Activated gamma-delta T cell (primary cell): Measurements from ENCODE around the gene LPGAT1.

Experiments used
- DNase-seq: peaks from one replicate; lab custom pipeline; 2025; lab: John Stamatoyannopoulos, UW

The LPGAT1 gene

DNA sequence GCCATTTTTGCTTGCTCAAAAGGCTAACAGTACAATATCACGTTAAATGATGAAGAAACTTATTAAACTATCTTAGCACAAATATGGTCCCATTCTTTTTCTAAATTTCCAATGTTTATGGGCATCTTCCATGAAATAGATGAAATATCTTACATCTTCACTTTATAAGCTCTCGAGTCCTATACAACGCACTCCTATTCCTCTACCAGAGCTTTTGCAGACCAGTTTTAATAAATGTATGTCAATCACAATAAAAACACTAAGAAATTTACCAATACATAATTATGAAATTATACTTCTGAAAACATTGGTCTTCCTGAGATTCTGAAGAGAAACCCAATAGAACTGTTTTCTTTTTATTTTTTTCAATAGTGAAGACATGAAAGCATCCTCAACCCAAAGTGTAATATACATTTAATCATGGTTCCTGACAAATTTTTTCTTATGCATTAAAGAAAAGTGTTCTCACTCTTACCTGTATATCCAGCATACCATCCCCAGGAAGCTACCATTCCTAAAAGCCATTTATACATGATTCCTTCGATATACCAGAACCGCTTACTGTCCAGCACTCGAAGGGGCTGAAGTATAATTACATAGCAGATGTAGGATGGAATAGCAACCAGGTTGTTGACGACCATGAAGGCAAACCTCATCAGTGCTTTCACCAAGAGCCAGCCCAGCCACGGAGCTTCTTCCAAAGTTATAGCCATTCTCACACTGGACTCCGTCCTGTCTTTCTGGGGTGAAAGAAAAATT, 1.8 kb downstream of the LPGAT1 start:
- no peak for DNase-seq

DNA sequence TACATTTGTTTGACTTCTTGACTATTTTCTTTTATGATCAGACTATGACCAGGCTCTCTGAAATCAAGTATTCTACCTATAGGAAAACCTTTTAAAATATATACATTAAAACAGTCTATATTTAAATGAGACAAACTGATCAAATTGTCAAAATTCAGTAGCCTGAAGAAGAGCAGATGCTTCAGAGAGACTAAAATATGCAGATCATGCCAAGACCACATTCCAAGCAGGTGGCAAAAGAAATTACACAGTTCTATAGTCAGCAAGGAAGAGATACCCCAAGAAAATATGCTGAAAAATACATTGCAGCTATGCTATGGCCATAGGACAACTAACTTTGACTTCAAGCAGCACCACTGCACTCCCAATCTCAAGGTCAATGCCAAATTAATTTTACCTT, 3.5 kb downstream of the LPGAT1 start:
- no peak for DNase-seq

DNA sequence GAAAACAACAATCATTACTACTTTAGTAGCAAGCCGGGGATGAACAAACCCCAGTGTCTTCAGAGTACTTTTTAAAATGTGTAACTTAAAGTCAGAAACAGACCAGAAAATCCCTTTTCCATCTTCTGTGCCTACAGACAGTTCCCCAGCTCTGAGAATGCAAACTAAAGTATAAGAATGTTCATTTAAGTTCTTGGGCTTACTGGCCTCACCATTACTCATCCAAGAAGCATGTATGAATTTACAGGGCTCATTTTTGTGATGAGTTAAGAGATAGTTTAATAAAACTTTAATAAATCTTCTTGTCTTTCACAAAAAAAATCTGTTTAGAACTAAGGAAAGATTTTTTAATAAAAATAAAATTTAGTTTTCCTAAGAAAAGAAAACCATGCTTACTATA, 4.6 kb downstream of the LPGAT1 start:
- DNase-seq: no peak

DNA sequence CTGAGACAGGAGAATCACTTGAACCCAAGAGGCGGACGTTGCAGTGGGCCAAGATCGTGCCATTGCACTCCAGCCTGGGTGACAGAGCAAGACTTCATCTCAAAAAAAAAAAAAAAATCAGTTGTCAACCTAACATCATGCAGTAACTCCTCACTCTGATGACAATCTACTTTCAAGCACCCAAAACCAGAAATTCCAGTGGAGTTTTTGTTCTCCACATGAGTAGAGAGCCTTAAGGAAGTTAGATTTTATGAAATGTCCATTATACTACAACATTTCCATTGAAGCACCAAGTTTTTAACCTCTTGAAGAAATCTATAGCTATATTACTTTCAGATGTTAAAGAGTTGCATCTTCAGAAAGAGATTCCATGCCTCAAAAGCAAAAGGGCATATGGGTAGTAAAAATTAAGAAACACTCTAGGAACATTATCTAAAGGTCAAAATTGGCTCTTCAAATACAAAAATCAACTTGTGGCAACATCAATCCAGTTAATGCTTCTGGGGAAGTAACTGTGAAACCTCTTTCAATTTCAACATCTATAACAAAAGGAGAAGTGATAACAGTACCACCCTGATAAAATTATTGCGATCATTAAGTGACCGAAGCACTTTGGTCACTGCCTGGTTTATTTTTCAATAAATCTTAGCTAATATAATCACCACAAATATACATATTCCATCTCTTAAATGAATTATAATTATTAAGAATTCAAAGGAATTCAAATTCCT, 7.7 kb downstream of the LPGAT1 start:
- no peak for DNase-seq

DNA sequence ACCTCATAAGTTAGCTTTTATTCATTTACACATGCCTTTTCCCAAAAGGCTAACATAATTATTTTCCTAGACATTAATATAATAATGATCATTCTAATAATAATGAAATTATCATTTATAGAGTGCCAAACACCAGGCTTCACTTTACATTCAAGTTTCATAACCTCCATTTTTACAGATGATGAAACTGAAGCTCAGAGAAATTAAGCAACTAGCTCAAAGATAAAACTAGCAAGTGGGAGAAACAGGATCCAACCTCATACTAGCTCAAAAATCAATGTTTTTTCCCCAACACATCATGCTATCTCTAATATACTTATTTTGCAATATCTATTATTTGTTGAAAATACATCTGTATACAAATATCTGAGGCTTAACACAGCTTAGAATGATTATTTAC, 14.0 kb downstream of the LPGAT1 start:
- DNase-seq: no peak

DNA sequence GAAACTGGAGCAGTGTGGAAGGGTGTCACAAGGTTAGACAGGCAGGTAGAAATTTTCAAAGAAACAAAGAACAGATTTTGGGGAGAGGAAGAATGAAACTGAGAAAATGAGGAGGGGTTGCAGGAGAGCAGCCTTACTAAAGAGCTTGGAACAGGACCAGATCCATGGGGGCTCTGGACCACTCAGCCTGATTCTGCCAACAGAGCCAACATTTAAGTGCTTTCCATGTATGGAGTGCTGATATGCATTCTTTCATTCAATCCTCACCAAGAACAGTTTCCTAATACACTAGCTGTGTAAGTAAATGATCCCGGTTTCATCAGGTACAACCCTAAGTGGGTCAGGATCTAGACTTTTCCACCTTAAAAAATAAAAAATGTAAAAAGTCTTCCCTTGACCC, 16.2 kb downstream of the LPGAT1 start:
- DNase-seq: no peak

DNA sequence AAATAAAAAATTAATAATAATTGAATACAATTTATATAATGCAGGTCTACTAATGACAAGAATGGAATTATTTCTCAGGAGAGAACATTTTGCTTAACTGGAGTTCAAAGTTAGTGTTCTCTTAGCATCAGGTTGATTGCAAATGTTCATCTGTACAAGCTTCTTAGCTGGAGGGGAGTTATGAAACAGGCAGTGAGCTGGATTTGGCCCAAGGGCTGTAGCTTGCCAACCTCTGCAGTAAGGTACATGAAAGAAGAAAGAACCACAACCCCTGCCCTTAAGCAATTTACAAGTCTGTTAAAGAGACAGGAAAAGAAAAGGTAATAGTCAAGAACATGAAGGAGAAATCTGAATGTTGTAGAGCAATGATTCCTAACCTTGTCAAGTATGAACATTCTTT, 17.0 kb downstream of the LPGAT1 start:
- no peak for DNase-seq

DNA sequence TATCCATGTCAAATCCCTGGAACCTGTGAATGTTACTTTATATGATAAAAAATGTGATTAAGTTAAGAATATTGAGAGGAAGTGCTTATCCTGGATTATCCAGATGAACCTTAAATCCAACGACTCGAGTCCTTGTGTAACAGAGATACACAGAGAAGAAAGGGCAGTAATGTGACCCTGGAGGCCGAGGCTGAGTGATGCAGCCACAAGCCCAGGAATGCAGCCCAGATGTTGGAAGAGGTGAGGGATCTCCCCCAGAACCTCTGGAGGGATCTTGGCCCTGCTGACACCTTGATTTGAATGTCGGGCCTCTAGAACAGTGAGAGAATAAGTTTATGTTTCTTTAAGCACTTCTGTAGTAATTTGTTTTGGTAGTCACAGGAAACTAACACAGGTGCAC, 18.0 kb downstream of the LPGAT1 start:
- no peak for DNase-seq

DNA sequence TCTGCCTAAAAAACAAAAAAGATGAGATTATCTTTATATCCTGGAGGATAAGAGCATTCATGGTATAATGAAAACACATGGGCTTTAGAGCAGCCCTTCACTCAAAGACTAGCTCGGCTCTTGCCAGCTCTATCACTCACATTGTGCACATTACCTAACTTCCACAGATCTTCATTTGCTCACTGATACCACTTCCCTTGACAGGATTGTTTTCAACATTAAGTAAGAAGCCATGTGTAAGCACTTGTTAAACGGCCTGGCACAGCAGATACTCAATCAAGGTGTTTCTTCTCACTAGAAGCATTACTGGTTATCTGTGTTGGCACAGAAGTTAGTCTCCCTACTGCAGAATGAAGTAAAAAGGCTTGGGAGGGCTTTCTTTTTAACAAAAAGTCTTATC, 18.7 kb downstream of the LPGAT1 start:
- DNase-seq: no peak

DNA sequence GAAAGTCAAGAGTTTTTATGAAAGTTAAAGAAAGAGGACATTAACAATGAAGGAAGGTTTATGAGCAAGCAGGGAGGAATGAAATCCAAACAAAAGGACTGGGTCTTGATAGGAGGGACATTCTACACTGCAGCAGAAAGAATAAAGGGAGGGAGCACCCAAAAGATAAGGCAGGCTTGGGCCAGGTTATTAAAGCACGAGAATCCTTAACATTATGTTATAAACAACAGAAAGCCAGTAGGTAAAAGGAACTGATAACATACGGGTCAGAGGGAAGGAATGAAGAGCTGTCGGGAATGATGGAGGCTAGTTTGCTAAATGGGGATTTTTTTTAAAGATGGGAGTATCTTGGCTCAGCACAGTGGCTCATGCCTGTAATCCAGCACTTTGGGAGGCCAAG, 19.4 kb downstream of the LPGAT1 start:
- DNase-seq: no peak

DNA sequence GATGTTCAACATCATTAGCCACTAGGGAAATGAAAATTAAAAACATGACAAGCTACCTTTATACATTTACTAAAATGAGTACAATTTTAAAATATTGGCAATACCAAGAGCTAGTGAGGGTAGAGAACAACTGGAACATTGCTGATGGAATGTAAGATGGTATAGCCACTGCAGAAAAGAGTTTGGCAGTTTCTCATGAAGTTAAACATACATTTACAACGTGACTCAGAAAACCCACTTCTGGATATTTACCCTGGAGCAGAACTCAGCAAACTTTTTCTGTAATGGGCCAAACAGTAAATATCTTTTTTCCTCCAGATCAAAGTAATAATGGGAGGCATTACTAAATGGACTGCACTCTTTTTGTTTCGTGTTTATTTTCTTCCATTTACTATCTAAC, 22.1 kb downstream of the LPGAT1 start:
- no peak for DNase-seq

DNA sequence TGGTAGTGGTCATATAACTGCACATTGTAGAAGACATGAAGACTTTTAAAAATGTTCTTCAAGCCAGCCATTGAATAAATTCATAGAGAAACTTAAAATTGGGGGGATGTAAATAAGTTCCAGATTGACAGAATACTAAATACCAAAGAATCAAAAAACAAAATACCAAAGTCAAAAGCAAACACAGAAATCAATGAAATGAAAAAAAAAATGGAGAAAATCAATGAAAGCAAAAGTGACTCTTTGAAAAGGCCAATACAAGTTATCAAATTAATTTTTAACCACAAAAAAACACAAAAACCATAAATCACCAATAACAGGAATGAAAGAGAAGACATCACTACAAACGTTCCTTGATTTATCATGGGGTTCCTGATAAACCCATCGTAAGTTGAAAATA, 25.6 kb downstream of the LPGAT1 start:
- no peak for DNase-seq

DNA sequence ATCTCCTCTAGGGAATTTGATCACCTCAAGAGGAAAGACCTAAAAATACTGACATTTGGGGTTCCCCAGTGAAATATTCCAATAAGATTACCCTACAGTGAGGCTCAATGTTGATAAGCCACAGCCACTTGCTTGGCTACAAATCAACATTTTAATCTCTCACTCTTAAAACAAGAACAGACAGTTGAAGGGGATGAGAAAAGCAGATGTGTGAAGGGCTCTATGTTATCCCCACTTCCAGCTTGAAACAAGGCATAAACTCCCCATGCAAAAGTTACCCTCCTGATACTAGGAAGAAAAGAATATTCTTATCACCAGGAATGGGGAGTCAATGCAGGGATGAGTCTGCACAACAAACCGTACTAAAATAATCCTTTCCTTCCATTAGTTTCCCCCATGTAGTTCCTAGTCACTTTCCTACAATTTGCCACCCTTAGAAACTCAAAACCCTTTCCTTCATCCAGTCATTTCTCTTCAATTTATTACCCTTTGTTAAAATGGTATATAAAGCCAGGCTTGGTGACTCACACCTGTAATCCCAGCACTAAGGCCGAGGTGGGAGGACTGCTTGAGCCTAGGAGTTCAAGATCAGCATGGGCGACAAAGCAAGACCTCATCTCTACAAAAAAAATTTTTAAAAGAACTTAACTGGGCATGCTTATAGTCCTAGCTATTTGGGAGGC, 29.5 kb downstream of the LPGAT1 start:
- DNase-seq: no peak

DNA sequence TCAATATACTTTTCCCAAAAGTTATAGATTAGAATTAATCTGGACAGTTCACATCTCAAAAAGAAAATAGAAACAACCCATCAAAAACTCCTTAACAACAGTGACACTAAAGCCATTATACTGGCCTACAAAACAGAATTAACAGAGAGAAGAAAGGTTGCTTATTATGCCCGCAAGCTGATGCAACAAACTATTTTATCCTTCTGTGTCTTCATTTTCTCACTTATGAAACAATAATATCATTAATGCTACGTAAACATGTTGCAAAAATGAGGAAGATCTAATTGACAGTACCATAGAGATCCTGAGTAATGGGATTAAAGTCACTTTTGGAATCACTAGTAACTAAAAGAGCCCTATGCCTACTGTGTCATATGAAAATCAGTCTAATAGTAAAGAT, 32.6 kb downstream of the LPGAT1 start:
- no peak for DNase-seq

DNA sequence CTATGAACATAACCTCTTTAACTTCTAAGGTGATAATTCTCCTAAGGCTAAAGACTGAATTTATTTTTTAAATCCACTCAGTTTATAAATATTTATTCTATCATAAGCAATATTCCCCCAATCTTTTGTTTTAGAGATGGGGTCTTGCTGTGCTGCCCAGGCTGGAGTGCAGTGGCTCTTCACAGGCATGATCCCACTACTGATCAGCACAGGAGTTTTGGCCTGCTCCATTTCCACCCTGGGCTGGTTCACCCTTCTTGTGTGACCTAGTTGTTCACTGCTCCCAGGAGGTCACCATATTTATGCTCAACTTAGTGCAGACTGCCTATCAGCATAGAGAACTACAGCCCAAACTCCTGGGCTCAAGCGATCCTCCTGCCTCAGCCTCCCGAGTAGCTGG, 38.6 kb downstream of the LPGAT1 start:
- no peak for DNase-seq

DNA sequence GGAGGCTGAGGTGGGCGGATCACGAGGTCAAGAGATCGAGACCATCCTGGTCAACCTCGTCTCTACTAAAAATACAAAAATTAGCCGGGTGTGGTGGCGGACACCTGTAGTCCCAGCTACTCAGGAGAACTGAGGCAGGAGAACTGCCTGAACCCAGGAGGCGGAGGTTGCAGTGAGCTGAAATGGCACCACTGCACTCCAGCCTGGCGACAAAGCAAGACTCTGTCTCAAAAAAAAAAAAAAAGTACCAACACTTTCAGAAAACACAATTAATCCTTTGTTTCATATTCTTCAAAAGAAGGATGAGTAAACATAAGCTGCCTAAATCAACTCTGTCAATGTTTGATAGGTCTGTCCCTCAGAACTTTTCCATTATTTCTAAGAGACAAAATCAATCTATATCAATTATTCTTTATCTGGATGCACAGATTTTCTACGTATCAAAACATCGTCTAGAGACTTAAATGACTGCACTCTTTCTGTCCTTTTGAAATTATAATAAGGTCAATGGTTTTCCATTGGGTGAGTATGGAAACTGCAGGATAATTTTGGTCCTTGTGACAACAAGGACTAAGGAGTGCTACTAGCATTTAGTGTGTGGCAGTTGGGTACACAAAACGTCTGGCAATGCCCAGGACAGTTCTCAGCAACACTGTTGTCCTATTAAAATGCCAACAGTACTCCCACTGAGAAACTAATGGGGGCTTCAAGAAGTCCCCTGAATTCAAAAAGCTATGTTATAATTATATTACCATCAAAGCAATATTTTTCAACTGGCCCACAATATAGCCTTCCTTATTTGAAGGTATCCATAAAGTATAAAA, 40.7 kb downstream of the LPGAT1 start:
- DNase-seq: no peak

DNA sequence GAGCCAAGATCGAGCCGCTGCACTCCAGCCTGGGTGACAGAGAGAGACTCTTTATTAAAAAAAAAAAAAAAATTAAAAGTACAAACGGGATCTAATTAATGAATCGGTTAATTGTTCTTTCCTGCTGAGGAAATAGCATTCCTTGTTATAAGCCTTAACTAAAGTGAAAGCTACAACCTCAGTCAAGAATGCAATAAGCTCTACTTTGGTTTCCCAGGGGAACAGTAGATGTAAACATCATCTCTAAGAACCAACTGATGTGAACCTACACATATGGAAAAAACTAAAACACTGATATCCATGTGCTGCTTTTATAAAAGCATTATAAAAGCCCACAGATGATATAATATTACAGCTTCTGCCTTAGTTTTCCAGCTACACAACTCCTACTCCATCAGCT, 41.9 kb downstream of the LPGAT1 start:
- DNase-seq: no peak

DNA sequence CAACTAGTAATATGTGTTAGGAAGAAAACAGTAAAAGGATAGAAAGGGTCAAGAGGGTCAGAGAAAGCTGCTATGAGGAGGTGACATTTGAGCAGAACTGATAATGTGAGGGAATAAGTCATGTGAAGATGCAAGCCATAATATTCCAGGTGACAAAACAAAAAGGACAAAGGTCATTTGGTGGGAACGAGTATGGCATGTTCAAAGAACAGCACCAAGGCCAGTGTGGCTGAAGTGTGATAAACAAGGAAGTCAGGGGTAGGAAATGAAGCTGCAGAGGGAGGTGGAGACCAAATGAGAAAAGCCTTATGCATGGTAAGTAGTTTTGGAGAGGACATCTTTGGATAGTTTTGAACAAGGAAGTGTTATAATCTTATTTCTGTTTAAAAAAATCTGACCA, 46.7 kb downstream of the LPGAT1 start:
- no peak for DNase-seq

DNA sequence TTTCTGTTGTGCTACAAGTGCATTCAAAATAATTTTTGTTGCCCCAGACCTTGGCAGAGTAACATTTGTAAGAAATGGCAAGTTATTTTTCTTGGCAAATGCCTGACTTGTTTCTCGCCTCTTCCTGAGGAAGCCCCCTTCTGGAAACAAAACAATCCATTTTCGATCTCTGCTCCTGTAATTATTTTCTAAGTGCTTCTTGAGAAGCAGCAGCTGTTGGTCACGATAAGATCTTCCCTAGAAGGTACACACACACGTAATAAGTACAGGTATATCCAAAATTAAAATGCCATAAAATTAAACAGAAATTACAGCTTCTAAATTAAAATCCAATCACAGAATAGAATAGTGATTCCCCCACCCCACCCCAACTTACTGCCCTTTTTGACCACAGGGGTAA, 47.3 kb downstream of the LPGAT1 start:
- no peak for DNase-seq

DNA sequence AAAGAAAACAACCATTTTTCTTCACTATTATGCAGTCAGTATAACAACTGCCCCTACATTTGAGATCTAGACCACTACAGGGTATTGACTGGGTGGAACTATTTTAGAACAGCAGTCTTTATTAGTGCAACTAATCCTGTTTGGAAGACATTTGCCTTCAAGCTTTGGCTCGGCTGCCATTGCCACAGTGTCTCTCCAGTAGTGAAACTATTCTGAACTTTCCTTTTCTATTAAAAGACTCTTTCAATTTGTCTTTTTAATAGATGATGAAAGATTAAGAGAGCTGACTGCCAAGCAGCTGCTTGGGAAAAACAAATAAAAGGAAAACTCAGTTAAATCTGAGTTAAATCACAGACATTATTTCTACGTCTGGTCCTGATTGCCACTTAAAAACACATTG, 49.3 kb downstream of the LPGAT1 start:
- DNase-seq: no peak

DNA sequence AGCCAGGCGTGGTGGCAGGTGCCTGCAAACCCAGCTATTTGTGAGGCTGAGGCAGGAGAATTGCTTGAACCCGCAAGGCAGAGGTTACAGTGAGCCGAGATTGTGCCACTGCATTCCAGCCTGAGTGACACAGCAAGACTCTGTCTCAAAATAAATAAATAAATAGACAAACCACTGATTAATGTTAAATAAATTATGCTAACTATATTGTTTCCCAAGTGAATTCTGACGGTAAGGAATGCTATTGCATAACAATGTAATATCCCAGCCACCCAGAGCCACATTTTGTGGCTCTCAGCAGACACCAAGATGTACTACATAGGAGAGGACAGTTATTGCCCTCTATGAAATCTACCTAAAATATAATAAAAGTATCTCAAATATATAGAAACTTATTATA, 55.4 kb downstream of the LPGAT1 start:
- no peak for DNase-seq

DNA sequence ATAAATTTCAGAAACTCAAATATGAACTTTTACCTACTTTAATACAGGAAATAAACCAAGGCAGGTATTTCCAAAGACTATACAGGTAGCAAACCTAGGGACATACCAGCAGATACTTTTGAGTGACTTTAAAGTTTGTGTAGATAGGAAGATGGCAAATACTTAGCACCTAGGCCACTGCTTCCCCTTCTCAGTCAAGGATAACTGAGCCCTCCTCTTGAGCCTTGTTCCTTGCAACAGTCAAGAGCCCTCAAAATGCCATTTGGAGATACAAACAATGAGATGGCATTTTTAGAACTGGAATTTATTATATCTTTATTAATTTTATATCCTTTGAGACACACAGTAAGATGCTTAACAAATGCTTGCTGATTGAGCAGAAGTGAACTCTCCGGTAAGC, 65.9 kb downstream of the LPGAT1 start:
- no peak for DNase-seq
